ENCODE measurements around the gene ECSIT.

- TF ChIP-seq POLR2A (IDR thresholded peaks at IDR 0.05), result no peak
- TF ChIP-seq, protein P1, sequence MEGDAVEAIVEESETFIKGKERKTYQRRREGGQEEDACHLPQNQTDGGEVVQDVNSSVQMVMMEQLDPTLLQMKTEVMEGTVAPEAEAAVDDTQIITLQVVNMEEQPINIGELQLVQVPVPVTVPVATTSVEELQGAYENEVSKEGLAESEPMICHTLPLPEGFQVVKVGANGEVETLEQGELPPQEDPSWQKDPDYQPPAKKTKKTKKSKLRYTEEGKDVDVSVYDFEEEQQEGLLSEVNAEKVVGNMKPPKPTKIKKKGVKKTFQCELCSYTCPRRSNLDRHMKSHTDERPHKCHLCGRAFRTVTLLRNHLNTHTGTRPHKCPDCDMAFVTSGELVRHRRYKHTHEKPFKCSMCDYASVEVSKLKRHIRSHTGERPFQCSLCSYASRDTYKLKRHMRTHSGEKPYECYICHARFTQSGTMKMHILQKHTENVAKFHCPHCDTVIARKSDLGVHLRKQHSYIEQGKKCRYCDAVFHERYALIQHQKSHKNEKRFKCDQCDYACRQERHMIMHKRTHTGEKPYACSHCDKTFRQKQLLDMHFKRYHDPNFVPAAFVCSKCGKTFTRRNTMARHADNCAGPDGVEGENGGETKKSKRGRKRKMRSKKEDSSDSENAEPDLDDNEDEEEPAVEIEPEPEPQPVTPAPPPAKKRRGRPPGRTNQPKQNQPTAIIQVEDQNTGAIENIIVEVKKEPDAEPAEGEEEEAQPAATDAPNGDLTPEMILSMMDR (IDR thresholded peaks at IDR 0.05 in 8 of 11, conservative IDR thresholded peaks at IDR 0.05 in 3 of 11), result no peak
- TF ChIP-seq POLR2AphosphoS5 (IDR thresholded peaks at IDR 0.05), result no peak
Observed at GRCh38 chr19:11550265-11550664, 21.3 kb upstream of the ECSIT start.
